HG03139 (cell line): ENCODE measurements around the gene FOXN3.
"Not testable (repeated sequence)": the region's sequence is repeated elsewhere in the genome, so short reads cannot be mapped to it uniquely, and the experiment has no call there.

ENCODE experiments used
- ATAC-seq: cut with Tn5 transposase; IDR thresholded peaks from one replicate; pipeline ENCODE4 v1.9.1; 2021; ENCODE audit not compliant: unreplicated experiment

FOXN3 gene

GRCh38 chr14:89178800-89179535 lies 238.1 kb downstream of the FOXN3 start:
- no peak for ATAC-seq

DNA sequence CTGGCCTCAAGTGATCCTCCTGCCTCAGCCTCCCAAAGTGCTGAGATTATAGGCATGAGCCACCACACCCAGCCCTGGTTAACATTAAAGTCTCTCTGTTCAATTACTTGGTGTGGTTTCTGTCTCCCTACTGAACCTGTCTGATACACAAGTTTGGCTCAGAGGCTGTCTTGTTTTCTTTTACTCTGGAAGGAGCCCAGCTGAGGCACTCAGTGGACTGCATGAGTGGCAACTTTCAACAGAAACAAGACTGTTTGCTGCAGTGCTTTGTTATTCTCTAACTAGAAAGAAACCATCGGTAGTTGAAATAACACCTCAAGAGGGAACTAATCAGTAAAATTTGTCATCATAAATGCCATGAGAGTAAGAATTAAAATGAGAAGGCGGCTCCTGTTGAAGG lies 238.7 kb downstream of the FOXN3 start:
- no peak for ATAC-seq

- ATAC-seq = no peak
Observed at GRCh38 chr14:89175881-89176799, 240.9 kb downstream of the FOXN3 start.

DNA sequence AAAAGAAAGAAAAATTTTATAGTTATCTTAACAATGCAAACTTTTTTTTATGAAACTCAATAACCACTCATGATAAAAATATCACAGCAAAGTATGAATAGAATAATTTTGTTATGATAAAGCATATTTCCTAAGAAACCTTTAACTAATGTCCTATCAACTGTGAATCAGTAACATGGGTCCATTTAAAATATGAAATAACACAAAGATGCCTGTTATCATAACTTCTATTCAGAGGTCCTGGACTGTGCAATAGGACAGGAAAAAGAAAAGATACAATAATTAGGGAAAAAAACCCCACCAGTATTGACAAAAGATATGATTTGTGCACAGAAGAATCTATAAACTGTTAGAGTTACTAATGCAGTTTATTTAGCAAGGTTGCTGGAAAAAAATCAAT lies 245.4 kb downstream of the FOXN3 start:
- ATAC-seq = no peak

- no peak for ATAC-seq
Observed at GRCh38 chr14:89171168-89171567, 245.9 kb downstream of the FOXN3 start.

DNA sequence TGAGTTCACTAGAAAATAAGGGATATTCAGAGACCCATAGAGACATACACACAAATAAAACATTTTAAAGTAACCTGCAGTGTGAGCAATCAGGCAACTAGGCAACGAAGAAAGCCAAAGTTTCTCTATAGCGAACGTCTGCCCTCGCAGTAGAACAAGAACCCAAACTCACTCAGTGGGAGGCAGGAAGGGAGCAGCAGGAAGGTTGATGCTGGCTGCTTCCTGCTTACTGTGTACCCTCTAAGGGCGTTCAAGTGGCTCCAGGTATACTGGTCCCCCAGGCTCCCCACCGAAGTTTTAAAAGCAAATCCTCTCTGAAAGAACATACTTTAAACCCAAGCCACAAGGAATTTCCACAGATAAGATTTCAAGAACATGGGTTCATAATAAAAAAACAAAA lies 249.3 kb downstream of the FOXN3 start:
- ATAC-seq = no peak

GRCh38 chr14:89166633-89167032 lies 250.4 kb downstream of the FOXN3 start:
- no peak for ATAC-seq

DNA sequence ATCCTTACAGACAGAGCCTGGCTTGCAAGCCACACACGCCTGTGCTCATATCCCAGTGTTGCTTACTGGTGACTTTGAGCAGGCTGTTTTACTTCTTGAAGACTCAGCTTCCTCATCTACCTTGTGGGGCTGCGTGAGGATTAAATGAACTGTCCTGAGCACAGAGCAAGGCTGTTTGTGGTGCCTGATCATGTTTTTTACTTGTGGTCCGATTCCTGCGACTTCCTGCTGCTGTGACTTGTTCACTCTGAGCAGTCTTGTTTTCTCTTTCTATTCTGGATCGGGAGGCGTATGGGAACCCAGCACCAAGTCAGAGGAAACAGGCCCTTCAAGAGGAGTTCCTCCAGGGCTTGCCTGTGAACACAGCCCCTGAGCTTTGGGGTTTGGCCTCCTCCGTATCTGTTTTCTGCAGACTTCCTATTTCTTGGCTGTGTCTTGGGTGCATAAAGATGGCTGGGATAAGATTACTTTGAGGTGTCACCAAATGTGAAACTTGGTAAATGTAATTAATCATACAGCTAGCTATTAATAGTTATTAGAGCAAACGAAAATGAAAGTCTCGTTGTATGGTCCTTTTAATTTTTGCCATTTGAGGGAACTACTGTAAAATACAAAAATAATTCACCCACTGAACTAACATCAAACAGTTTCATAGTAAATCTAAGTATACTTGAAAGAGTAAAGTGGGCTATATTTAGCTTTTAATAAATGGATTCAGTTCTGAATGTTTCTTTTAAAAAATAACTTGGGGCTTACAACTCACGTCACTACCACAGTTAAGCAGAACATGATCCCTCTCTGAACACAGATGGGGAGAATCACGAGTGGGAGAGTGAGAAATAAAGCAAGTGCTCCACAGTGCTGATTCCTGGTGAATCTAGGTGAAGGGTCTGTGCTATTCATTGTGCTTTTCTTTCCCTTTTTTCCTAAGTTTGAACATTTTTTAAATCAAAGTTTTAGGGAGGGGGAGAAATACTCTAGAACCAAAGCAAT lies 251.5 kb downstream of the FOXN3 start:
- peak; percentile 56 for ATAC-seq

DNA sequence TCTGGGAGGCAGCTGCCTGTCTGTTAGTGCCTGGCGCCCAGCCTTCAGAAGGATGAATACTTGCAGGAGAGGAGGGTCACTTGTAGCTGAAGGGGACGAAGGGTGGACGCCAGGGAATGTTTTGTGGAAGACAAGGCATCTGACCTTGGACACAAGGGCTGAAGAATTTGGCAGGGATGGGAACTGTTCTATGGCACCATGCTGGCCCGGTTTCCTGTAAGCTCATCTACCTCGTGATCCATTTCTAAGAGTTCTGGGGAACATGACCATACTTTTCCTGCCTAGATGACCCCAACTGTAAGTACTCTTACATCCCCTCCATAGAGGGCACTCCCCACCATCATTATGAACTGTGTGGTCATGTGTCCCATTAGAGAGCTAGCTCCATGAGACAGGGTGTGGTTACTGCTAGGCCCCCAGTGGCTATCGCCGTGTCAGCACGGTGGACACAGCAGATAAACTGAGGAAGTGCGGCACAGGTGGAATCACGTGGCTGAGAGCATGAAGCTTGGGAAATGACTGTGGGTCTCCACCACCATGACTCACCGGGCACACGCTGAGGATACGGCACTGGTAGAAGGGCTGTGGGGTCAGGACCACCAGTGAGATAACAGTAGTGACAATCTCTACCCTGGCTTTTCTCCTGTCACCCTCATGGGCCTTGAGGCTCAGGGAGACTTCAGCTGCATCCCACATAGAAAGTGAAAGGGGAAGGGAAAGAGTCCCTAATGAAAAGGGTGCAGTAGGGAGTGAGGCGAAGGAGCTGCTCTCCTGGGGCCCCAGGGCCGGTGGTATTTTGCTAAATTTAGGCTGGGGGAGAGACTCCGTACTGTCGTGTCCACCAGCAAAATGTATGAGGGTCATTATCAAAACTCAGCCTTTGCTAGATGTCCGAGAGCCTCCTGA lies 252.6 kb downstream of the FOXN3 start:
- ATAC-seq = peak; percentile 21

GRCh38 chr14:89163031-89163636 lies 253.9 kb downstream of the FOXN3 start:
- ATAC-seq = no peak

GRCh38 chr14:89162586-89162985 lies 254.4 kb downstream of the FOXN3 start:
- no peak for ATAC-seq

GRCh38 chr14:89160437-89160836 lies 256.6 kb downstream of the FOXN3 start:
- no peak for ATAC-seq

DNA sequence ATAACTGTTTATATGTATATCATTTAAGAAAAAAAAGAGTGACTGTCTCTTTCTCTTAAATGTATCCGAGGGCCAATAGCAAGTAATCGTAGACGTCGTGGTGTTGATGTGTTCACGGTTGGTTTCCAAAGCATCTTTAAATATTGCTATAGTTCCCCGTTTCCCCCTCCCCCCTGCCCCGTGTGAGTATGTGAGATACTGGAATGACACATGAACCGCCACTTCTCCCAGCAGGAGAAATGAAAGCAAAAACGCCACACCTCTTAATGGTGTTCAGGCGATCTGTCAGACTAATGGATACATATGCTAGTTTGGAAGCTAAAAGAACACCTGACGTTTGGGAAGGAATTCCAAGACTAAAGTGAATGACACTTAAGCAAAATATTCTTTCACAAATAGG lies 258.3 kb downstream of the FOXN3 start:
- ATAC-seq = no peak

DNA sequence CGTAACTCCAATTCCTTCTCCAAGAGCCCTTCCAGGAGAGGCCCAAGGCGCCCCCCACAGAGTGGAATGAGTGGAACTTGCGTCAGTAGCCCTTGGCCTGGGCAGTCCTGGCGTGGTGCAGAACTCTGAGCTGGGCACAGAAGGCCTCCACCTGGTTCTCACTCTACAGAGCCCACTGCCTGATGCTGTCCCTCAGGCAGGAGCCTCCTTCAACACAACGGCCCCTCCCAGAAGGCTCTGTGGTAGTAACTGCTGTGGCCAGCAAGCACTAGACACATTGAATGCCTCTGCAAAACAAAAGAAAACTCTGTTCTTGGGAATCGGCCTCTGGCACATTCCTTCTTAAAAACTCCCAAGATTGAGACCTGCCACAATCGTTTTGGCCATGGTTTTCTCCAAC lies 258.9 kb downstream of the FOXN3 start:
- ATAC-seq = not testable (repeated sequence)

GRCh38 chr14:89155491-89155890 lies 261.5 kb downstream of the FOXN3 start:
- ATAC-seq = no peak

DNA sequence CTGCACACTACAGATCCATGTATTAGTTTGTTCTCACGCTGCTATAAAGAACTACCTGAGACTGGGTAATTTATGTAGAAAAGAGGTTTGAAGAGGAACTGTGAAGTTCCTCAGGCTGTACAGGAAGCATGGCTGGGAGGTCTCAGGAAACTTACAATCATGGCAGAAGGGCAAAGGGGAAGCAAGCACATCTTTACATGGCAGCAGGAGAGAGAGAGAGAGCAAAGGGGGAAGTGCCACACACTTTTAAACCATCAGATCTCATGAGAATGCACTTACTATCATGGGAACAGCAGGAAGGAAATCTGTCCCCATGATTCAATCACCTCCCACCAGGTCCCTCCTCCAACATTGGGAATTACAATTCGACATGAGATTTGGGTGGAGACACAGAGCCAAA lies 265.3 kb downstream of the FOXN3 start:
- not testable (repeated sequence) for ATAC-seq

GRCh38 chr14:89146274-89146673 lies 270.8 kb downstream of the FOXN3 start:
- no peak for ATAC-seq

DNA sequence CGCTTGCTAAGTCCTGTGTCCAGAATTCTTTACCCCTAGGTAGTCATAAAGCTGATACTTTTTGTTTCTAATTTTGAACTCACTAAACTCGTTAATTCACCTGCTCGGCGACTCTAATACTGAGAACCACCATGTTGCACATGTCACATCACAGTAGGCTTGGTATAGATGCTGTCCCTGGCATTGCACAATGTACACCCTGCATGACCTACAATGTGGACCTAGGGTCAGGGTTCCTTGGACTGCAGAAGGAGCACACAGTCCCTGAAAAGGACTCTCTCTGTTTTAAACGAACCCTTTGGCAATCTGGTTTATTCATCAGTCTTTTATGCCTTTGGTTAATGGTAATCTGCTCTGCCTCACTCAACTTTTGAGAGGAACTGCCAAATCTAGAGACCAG lies 272.4 kb downstream of the FOXN3 start:
- no peak for ATAC-seq

DNA sequence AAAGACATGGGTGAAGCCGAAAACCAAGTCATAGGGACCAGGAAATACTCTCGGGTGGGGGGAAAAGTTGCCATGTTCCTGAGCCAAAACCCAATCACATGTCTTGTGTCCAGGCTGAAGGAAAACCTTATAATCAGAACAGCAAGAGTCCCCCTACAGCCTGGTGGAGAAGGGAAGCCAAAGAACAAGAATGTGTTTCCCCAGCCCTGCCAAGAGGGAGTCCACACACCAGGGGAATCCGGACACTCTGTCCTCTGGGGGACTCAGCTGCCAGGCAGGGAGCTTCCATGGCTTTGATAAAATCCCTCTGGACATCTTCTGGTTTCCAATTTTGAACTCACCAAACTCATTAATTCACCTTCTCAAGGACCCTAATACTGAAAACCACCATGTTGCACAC lies 273.0 kb downstream of the FOXN3 start:
- ATAC-seq = no peak

- ATAC-seq = no peak
Observed at GRCh38 chr14:89143595-89143994, 273.4 kb downstream of the FOXN3 start.
